HG03469 (cell line): ENCODE data around the gene SAMD4B.
A peak's percentile ranks its signal among the peaks of the same experiment; 100 is the strongest.
"Not testable (repeated sequence)": the region's sequence is repeated elsewhere in the genome, so short reads cannot be mapped to it uniquely, and the experiment has no call there.

Experiments used
- ATAC-seq: cut with Tn5 transposase; IDR thresholded peaks from one replicate; pipeline ENCODE4 v1.9.1; 2021; ENCODE audit warnings: mild to moderate bottlenecking, moderate library complexity, moderate number of reproducible peaks; ENCODE audit not compliant: unreplicated experiment

The SAMD4B gene

GRCh38 chr19:39333507-39333906, 8.7 kb upstream of the SAMD4B start:
- ATAC-seq, result no peak

GRCh38 chr19:39334444-39334976, 7.7 kb upstream of the SAMD4B start:
- no peak for ATAC-seq

GRCh38 chr19:39335168-39335548, 7.1 kb upstream of the SAMD4B start:
- ATAC-seq, result no peak

- ATAC-seq, result no peak
Observed at GRCh38 chr19:39336483-39336882, 5.7 kb upstream of the SAMD4B start.

GRCh38 chr19:39339674-39340073, 2.5 kb upstream of the SAMD4B start:
- ATAC-seq, result no peak

GRCh38 chr19:39340156-39340555, 2.1 kb upstream of the SAMD4B start:
- ATAC-seq, result not testable (repeated sequence)

- no peak for ATAC-seq
Observed at GRCh38 chr19:39341129-39341718, 997 bp upstream of the SAMD4B start.

- no peak for ATAC-seq
Observed at GRCh38 chr19:39342647-39343305, 555 bp downstream of the SAMD4B start.

GRCh38 chr19:39345956-39346355, 3.7 kb downstream of the SAMD4B start:
- ATAC-seq, result no peak

GRCh38 chr19:39347332-39348164, 5.3 kb downstream of the SAMD4B start:
- no peak for ATAC-seq

- no peak for ATAC-seq
Observed at GRCh38 chr19:39349326-39349725, 7.1 kb downstream of the SAMD4B start.

- ATAC-seq, result no peak
Observed at GRCh38 chr19:39350156-39350555, 7.9 kb downstream of the SAMD4B start.

GRCh38 chr19:39351537-39352064, 9.4 kb downstream of the SAMD4B start:
- ATAC-seq, result peak; percentile 47

GRCh38 chr19:39352381-39353255, 10.4 kb downstream of the SAMD4B start:
- no peak for ATAC-seq

GRCh38 chr19:39355253-39355652, 13.0 kb downstream of the SAMD4B start:
- no peak for ATAC-seq

- ATAC-seq, result no peak
Observed at GRCh38 chr19:39356073-39356472, 13.9 kb downstream of the SAMD4B start.

GRCh38 chr19:39356647-39357046, 14.4 kb downstream of the SAMD4B start:
- ATAC-seq, result no peak

GRCh38 chr19:39359026-39359425, 16.8 kb downstream of the SAMD4B start:
- ATAC-seq, result no peak

GRCh38 chr19:39360599-39360998, 18.4 kb downstream of the SAMD4B start:
- no peak for ATAC-seq
